ENCODE data around the gene SEMA7A. TPM values are rescaled to one million over a fixed set of nuclear protein-coding genes. Genes with fewer than 3 reads are reported as not detected.
"Not testable (repeated sequence)": the region's sequence is repeated elsewhere in the genome, so short reads cannot be mapped to it uniquely, and the experiment has no call there.

SEMA7A gene
- total RNA-seq, 1 donor from 2014 or later, result 21.6 TPM

GRCh38 chr15:74390647-74391288 is 43.0 kb downstream of the SEMA7A start:
- no peak for DNase-seq (ENCODE audit: low spot score in 2 of 2)
- FAIRE-seq, result no peak

GRCh38 chr15:74390049-74390646 is 43.6 kb downstream of the SEMA7A start:
- FAIRE-seq; DNase-seq (ENCODE audit: low spot score in 2 of 2): not testable (repeated sequence)

GRCh38 chr15:74389241-74390048 is 44.3 kb downstream of the SEMA7A start:
- FAIRE-seq (no peak), DNase-seq (ENCODE audit: low spot score in 2 of 2) (no peak)

GRCh38 chr15:74388363-74388951 is 45.3 kb downstream of the SEMA7A start:
- DNase-seq (ENCODE audit: low spot score in 2 of 2), result no peak
- no peak for FAIRE-seq

GRCh38 chr15:74387621-74388362 is 46.0 kb downstream of the SEMA7A start:
- FAIRE-seq (no peak), DNase-seq (ENCODE audit: low spot score in 2 of 2) (no peak)

- DNase-seq (ENCODE audit: low spot score in 2 of 2) (no peak), FAIRE-seq (no peak)
Measured at GRCh38 chr15:74387141-74387541, 46.6 kb downstream of the SEMA7A start.

- FAIRE-seq (no peak), DNase-seq (ENCODE audit: low spot score in 2 of 2) (no peak)
Measured at GRCh38 chr15:74386496-74387140, 47.1 kb downstream of the SEMA7A start.

GRCh38 chr15:74385733-74386132 is 48.0 kb downstream of the SEMA7A start:
- FAIRE-seq (no peak), DNase-seq (ENCODE audit: low spot score in 2 of 2) (no peak)

- FAIRE-seq (no peak), DNase-seq (ENCODE audit: low spot score in 2 of 2) (no peak)
Measured at GRCh38 chr15:74384881-74385643, 48.7 kb downstream of the SEMA7A start.

- FAIRE-seq (no peak), DNase-seq (ENCODE audit: low spot score in 2 of 2) (no peak)
Measured at GRCh38 chr15:74384566-74384880, 49.2 kb downstream of the SEMA7A start.

GRCh38 chr15:74383695-74384565 is 49.8 kb downstream of the SEMA7A start:
- no peak for DNase-seq (ENCODE audit: low spot score in 2 of 2)
- FAIRE-seq, result no peak

GRCh38 chr15:74383286-74383685 is 50.5 kb downstream of the SEMA7A start:
- FAIRE-seq, result no peak
- DNase-seq (ENCODE audit: low spot score in 2 of 2), result no peak

GRCh38 chr15:74382004-74382816 is 51.5 kb downstream of the SEMA7A start:
- FAIRE-seq (no peak), DNase-seq (ENCODE audit: low spot score in 2 of 2) (peak; percentile 88 to 96)

- DNase-seq (ENCODE audit: low spot score in 2 of 2) (no peak), FAIRE-seq (no peak)
Measured at GRCh38 chr15:74381481-74381880, 52.3 kb downstream of the SEMA7A start.

- FAIRE-seq (no peak), DNase-seq (ENCODE audit: low spot score in 2 of 2) (no peak)
Measured at GRCh38 chr15:74381190-74381453, 52.6 kb downstream of the SEMA7A start.

- no peak for FAIRE-seq
Measured at GRCh38 chr15:74380361-74381189, 53.2 kb downstream of the SEMA7A start.

GRCh38 chr15:74378848-74379247 is 54.9 kb downstream of the SEMA7A start:
- no peak for FAIRE-seq
- DNase-seq (ENCODE audit: low spot score in 2 of 2), result no peak

More at GRCh38 chr15:74380361-74381189, 53.2 kb downstream of the SEMA7A start:
- DNase-seq (ENCODE audit: low spot score in 2 of 2), result no peak
